ENCODE measurements around the gene SPEG.

DNA sequence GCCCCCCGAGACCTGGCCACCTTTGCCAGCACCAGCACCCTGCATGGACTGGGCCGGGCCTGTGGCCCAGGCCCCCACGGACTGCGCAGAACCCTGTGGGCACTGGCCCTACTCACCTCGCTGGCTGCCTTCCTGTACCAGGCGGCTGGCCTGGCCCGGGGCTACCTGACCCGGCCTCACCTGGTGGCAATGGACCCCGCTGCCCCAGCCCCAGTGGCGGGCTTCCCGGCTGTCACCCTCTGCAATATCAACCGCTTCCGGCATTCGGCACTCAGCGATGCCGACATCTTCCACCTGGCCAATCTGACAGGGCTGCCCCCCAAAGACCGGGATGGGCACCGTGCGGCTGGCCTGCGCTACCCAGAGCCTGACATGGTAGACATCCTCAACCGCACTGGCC lies 80.2 kb downstream of the SPEG start:
- no peak for TF ChIP-seq CTCF (optimal IDR thresholded peaks at IDR 0.05 in 1 of 3, IDR thresholded peaks at IDR 0.05 in 1 of 3, conservative IDR thresholded peaks at IDR 0.05 in 1 of 3; ENCODE audit: extremely low read depth in 1 of 3, insufficient read depth in 2 of 3, low read length in 3 of 3)
- TF ChIP-seq EZH2 (IDR thresholded peaks at IDR 0.05; ENCODE audit: low read length): no peak
